GM21786 (cell line): Measurements from ENCODE around the gene ANKRD11.
"Not testable (repeated sequence)": the region's sequence is repeated elsewhere in the genome, so short reads cannot be mapped to it uniquely, and the experiment has no call there.

Source experiments
- ATAC-seq: cut with Tn5 transposase; IDR thresholded peaks from one replicate; pipeline ENCODE4 v1.9.1; 2021; ENCODE audit not compliant: unreplicated experiment

Gene ANKRD11

GRCh38 chr16:89482150-89482816 lies 8.1 kb downstream of the ANKRD11 start:
- ATAC-seq = no peak

DNA sequence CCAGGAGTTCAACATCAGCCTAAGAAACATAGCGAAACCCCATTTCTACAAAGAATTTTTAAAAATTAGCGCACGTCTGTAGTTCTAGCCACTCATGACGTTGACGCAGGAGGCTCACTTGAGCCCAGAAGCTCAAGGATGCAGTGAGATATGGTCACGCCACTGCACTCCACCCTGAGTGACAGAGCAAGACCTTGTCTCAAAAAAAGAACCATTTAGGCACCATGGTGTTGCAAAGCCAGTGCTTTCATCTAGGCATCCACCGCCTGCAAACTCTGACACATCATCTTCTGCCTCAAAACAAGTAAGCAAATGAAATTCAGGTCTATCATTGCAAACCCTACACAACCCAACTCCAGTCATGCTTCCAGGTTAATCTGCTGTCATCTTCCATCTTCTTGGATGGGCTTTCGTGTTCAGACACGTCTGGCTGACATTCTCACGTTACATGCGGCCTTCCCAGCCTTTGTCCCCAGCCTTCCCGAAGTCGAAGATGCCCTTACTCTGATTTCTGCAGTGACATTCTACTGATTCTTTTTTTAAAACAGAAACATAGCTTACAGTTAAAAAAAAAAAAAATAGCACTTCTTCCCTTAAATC lies 8.9 kb downstream of the ANKRD11 start:
- no peak for ATAC-seq

- no peak for ATAC-seq
These were observed 11.7 kb downstream of the ANKRD11 start for GRCh38 chr16:89478576-89479221.

GRCh38 chr16:89476811-89477261 lies 13.5 kb downstream of the ANKRD11 start:
- ATAC-seq = peak; percentile 58

DNA sequence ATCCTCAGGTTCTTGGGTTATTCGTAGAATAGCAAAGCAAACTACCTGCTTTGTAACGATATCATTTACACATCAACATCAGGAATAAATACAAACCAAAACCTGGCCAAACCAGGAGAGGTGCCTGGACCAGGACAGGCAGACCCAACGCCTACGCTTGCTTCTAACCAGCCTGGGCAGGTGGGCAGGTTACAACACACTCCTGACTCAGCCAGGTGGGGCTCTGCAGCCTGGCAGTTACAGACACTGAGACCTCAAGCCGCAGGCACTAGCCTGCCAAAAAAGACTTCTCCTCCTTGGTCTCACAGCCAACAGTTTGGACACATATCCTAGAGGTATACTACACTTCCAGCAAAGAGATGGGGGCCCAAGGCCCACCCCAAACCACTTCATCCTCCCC lies 14.0 kb downstream of the ANKRD11 start:
- ATAC-seq = peak; percentile 21

DNA sequence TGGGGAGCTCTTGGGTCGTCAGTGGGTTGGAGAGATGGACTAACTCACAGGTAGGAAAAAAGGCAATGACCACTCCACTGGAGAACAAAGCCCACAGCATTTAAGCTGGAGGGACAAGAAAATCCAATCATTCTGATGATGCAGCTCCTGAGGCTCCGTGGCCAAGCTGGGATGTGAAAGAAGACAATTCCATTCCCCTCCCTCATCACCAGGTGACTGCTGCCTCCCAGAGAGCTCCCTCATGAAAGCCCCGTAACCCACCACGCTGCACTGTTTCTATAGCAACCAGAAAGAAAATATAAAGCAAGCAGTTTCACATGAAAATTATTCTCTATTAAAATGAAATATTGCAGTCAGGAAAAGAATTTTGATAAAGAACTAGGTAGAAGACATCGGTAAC lies 15.2 kb downstream of the ANKRD11 start:
- ATAC-seq = no peak

DNA sequence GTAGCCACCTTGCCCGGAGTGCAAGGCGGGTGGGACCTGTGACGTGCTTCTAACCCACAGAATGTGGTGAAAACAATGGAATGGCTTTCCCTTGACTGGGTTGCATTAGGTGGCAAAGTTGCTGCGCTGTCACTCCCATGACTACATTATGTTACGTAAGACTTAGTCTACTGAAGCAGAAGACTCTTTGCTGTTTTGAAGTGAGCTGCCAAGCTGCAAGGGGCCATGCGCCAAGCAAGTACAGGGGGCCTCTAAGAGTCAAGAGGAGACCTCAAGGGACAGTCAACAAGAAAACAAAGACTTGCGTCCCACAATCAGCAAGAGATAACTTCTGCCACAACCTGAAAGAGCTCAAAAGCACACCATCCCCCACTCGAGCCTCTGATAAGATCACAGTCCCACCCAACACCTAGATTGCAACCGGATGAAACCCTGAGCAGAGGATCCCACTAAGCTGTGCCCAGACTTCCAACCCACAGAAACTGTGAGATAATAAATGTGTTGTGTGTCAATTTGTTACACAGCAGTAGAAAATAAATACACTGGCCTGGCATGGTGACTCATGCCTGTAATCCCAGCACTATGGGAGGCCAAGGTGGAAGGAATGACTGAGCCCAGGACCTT lies 16.5 kb downstream of the ANKRD11 start:
- ATAC-seq = no peak

DNA sequence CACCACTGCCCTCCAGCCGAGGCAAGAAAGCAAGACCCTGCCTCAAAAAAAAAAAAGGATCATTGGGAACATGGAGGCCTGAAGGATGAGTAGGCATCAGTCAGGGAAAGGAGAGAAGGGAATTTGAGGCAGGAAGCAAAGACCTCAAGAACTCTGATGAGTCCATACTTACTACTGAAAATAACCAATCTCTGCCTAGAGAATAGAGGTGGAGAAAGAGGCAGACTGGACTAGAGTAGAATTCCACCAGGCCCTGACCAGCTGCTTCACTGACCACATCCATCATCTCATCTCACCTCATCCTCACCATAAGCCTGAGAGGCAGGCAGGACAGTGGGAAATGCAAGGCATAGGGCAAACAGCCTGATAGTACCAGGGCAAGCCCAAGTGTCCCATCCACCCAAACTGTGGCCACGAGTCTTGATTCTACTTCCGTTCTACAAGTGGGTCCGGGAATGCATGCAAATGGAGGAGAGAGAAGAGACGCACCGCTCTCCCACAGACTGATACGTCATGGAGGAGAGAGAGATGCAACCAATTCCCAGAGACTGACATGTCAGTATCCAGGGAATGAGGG lies 17.1 kb downstream of the ANKRD11 start:
- no peak for ATAC-seq

DNA sequence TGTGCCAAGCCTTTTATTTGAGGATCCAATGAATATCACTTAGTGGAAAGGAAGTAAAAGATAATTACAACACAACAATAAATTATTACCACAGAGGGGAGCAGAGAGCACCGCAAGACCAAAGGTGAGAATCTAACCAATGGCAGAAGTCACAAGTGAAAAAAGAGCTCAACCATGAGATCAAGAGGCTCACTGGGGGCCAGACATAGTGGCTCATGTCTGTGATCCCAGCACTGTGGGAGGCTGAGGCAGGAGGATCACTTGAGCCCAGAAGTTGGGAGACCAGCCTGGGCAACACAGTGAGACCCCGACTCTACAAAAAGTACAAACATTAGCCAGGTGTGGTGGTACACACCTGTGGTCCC lies 17.7 kb downstream of the ANKRD11 start:
- no peak for ATAC-seq

- ATAC-seq = no peak
These were observed 23.0 kb downstream of the ANKRD11 start for GRCh38 chr16:89467382-89467781.

- no peak for ATAC-seq
These were observed 23.4 kb downstream of the ANKRD11 start for GRCh38 chr16:89466920-89467319.

DNA sequence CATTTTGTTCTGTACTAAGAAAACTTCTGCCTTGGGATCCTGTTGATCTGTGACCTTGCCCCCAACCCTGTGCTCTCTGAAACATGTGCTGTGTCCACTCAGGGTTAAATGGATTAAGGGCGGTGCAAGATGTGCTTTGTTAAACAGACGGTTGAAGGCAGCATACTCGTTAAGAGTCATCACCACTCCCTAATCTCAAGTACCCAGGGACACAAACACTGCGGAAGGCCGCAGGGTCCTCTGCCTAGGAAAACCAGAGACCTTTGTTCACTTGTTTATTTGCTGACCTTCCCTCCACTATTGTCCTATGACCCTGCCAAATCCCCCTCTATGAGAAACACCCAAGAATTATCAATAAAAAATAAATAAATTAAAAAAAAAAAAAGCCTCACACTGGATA lies 27.0 kb downstream of the ANKRD11 start:
- ATAC-seq = not testable (repeated sequence)

DNA sequence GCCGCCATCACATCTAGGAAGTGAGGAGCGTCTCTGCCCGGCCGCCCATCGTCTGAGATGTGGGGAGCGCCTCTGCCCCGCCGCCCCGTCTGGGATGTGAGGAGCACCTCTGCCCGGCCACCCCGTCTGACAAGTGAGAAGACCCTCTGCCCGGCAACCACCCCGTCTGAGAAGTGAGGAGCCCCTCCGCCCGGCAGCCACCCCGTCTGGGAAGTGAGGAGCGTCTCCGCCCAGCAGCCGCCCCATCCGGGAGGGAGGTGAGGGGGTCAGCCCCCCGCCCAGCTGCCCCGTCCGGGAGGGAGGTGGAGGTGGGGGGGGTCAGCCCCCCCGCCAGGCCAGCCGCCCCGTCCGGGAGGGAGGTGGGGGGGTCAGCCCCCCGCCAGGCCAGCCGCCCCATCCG lies 27.7 kb downstream of the ANKRD11 start:
- not testable (repeated sequence) for ATAC-seq

- not testable (repeated sequence) for ATAC-seq
These were observed 28.5 kb downstream of the ANKRD11 start for GRCh38 chr16:89461890-89462289.

GRCh38 chr16:89460556-89460955 lies 29.8 kb downstream of the ANKRD11 start:
- ATAC-seq = no peak

- ATAC-seq = no peak
These were observed 31.4 kb downstream of the ANKRD11 start for GRCh38 chr16:89458967-89459366.

DNA sequence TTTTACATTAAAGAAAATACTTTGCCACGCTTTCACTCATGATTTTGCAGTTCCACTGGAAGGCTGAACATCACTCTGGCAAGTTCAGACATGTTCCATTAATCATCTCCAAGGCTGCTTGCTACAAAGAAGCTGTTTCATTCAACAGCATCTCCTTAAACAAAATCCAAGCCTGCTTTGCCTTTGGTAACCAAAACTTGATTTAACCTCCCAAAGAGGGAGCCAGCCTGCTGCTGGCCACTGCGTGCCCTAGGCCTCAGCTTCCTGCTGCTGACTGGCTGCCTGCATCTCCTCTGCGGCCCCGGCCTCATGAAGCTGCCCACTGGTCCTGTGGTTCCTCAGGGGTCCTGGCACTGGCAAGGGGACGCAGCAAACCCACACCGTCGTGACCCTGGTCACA lies 31.8 kb downstream of the ANKRD11 start:
- no peak for ATAC-seq

- no peak for ATAC-seq
These were observed 33.9 kb downstream of the ANKRD11 start for GRCh38 chr16:89456419-89456959.

DNA sequence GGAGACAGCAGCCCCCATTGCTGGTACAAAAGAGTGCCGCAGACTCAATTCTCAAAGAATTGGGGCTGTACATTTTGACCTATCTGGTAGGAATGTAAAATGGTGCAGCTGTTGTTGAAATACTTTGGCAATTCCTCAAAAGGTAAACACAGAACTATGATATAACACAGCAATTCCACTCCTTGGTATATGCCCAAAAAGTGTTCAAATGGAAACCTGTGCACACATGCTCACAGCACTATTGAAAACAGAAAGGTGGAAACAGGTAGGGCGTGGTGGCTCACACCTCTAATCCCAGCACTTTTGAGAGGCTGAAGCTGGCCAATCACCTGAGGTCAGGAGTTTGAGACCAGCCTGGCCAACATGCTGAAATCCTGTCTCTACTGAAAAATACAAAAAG lies 34.7 kb downstream of the ANKRD11 start:
- ATAC-seq = no peak

DNA sequence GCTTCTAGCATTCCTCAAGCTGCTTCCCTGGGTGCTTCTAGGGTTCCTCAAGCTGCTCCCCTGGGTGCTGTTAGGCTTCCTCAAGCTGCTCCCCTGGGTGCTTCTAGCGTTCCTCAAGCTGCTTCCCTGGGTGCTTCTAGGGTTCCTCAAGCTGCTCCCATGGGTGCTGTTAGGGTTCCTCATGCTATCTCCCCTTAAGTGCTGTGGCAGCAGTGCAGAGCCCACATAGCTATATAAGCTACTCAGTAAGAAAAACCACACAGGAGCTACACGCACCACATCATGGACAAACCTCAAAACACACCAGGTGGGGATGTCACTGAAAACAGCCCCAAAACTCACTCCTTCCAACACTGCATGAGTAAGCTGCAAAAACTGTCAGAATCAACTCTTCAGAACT lies 35.2 kb downstream of the ANKRD11 start:
- ATAC-seq = no peak

DNA sequence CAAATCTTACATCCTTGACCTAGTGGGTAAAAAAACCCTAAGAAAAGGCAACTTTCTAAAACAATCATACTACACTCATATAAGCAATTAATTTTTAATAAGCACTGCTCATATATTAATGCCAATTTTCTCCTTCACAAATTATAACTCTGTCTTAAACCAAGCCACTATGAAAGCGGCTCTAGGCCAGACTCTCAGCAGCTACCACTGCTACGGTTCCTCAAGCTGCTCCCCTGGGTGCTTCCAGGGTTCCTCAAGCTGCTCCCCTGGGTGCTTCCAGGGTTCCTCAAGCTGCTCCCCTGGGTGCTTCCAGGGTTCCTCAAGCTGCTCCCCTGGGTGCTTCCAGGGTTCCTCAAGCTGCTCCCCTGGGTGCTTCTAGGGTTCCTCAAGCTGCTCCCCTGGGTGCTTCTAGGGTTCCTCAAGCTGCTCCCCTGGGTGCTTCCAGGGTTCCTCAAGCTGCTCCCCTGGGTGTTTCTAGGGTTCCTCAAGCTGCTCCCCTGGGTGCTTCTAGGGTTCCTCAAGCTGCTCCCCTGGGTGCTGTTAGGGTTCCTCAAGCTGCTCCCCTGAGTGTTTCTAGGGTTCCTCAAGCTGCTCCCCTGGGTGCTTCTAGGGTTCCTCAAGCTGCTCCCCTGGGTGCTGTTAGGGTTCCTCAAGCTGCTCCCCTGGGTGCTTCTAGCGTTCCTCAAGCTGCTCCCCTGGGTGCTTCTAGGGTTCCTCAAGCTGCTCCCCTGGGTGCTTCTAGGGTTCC lies 35.8 kb downstream of the ANKRD11 start:
- not testable (repeated sequence) for ATAC-seq
